ENCODE measurements around the gene PTGIR. TPM values are rescaled to one million over a fixed set of nuclear protein-coding genes. Genes with fewer than 3 reads are reported as not detected.

The PTGIR gene
- total RNA-seq, 1 donor from 2014 or later = 10.8 TPM

DNA sequence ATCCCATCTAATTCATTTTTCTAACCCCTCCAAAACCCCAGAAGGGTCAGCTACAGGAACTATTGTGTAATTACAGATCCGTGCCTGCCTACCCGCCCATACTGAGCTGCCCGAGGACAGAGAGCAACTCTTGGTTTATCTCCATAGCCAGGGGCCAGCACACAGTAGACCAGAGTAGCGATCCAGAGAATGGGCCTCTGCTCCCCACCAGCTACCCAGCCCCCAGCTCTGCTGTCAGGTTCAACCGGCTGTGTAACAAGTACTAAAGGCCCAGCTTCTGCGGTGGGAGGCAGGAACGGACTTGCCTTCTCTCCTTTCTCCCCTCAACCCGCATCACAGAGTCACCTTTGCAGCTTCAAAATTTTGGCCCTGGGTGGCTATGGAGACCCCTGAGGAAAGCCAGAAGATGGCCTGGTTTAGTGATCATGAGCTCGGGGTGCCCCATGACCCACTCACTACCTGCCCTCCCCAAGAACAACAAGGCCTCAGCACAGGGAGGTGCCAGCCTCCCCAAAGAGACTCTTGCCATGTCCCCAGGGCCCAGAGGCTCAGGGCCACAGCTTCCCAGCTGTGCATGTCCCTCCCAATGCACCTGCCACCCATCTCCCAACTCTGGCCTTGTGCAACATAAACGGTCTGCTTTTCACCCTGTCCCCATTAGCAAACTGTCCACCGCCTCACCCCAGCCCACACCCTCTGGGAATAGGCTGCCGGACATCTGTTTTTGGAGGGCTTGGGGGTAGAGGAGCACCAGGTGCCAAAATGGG lies 18.0 kb downstream of the PTGIR start:
- intact Hi-C loops (cut with DNase I) = no loop called here
- DNase-seq (ENCODE audit: extremely low spot score in 2 of 2) = no peak
- Histone ChIP-seq H3K4me3 (no peak overlapping the region), H3K27ac (no peak overlapping the region), H3K9me3 (no peaks in the 10 kb centered on the region), H3K4me1 (peaks cover 50% of the 10 kb centered on the region), H3K27me3 (no peaks in the 10 kb centered on the region), H3K36me3 (peaks cover 0 to 43% of the 10 kb centered on the region in 2 donors)
- no peak for TF ChIP-seq POLR2AphosphoS5 (IDR thresholded peaks at IDR 0.05; ENCODE audit: insufficient read depth in 1 of 2, low read depth in 1 of 2)
- TF ChIP-seq POLR2A (IDR thresholded peaks at IDR 0.05) = no peak
- TF ChIP-seq, protein P1, sequence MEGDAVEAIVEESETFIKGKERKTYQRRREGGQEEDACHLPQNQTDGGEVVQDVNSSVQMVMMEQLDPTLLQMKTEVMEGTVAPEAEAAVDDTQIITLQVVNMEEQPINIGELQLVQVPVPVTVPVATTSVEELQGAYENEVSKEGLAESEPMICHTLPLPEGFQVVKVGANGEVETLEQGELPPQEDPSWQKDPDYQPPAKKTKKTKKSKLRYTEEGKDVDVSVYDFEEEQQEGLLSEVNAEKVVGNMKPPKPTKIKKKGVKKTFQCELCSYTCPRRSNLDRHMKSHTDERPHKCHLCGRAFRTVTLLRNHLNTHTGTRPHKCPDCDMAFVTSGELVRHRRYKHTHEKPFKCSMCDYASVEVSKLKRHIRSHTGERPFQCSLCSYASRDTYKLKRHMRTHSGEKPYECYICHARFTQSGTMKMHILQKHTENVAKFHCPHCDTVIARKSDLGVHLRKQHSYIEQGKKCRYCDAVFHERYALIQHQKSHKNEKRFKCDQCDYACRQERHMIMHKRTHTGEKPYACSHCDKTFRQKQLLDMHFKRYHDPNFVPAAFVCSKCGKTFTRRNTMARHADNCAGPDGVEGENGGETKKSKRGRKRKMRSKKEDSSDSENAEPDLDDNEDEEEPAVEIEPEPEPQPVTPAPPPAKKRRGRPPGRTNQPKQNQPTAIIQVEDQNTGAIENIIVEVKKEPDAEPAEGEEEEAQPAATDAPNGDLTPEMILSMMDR (IDR thresholded peaks at IDR 0.05) = no peak

DNA sequence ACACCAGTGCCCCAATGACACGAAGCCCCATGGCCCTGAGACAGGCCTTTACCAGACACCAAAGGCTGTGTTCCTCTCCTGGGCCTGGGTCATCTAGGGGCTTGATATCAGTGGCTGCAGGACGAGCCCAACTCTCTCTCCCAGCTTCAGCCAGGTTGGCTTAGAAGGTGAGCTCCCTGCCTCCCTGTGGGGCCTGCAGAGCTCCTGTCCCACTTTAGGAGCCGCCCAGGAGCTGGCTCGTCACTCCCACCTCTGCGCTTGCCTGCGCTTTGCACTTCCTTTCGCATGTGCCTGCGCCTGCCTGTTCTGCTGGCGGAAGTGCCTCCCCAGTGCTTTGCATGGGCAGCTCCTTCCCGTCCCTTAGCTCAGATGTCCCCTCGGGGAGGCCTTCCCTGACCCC lies 18.9 kb downstream of the PTGIR start:
- Histone ChIP-seq H3K27ac (no peak overlapping the region), H3K36me3 (peaks cover 0 to 43% of the 10 kb centered on the region in 2 donors), H3K27me3 (no peaks in the 10 kb centered on the region), H3K4me3 (no peak overlapping the region), H3K9me3 (no peaks in the 10 kb centered on the region), H3K4me1 (peaks cover 47% of the 10 kb centered on the region)
- peak in 1 of 2 donors; percentile 84 for DNase-seq (ENCODE audit: extremely low spot score in 2 of 2)
- TF ChIP-seq POLR2AphosphoS5 (IDR thresholded peaks at IDR 0.05; ENCODE audit: insufficient read depth in 1 of 2, low read depth in 1 of 2) (no peak), POLR2A (IDR thresholded peaks at IDR 0.05) (no peak)
- TF ChIP-seq, protein P1 (IDR thresholded peaks at IDR 0.05) = no peak
- intact Hi-C loops (cut with DNase I) = no loop called here

DNA sequence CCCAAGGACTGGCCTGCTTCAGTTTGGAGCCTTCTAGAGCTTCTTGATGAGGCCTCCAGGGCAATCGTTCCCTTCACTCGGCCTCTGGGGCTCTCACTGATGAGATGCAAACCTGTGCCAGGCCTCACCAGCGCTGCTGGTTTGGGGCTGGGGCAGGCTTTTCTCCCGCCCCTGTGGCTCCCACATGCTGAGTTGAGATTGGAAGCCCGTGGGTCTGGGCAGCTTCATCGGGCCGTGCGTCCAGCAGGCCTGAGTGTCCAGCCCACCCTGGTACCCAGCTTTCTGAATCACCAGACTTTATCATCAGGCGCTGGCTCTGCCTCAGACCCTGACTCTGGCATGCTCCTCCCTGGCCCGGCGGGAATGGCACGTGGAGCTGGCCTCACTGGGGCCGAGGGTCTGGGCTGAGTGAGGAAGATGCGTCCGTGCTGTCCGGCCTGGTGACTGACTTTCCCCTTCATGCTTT lies 19.5 kb downstream of the PTGIR start:
- Histone ChIP-seq H3K4me3 (peak overlapping the region in 1 of 2 donors; percentile 6), H3K4me1 (peaks cover 46% of the 10 kb centered on the region), H3K27ac (peak overlapping the region; percentile 53), H3K27me3 (no peaks in the 10 kb centered on the region), H3K36me3 (peaks cover 0 to 39% of the 10 kb centered on the region in 2 donors), H3K9me3 (no peaks in the 10 kb centered on the region)
- DNase-seq (ENCODE audit: extremely low spot score in 2 of 2) = peak in 1 of 2 donors; percentile 85
- no peak for TF ChIP-seq POLR2A (IDR thresholded peaks at IDR 0.05)
- TF ChIP-seq, protein P1 (IDR thresholded peaks at IDR 0.05) = no peak
- no peak for TF ChIP-seq POLR2AphosphoS5 (IDR thresholded peaks at IDR 0.05; ENCODE audit: insufficient read depth in 1 of 2, low read depth in 1 of 2)
- intact Hi-C loops (cut with DNase I) = no loop called here

DNA sequence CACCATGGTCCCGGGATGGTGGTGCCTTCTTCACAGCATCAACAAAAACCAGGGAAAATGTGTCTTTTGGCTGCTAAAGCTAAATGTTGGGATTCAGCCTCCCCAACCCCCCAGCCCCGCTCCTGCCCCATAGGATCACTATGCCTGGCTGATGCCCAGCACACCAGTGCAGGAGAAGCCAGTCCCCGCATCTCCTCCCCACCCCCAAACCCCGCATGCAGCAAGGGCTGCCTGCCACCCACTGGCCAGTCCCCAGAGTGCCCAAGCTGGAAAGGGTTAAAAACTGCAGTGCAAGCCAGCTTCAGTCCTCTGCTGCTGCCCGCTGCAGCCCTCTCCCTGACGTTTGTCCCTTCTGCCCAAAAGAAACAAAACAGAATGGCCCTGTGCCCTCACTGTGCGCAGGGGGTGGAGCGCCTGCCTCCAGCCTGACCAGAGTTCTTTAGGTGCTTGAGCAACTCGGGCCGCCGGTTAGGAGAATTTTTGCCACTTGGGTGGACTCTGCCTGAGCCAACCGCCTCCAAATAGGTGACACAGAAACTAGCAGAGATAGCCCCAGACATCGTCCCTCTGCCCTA lies 20.0 kb downstream of the PTGIR start:
- no peaks in the 10 kb centered on the region for H3K27me3 ChIP-seq
- intact Hi-C loops (cut with DNase I) = no loop called here
- H3K27ac ChIP-seq = peak overlapping the region; percentile 53
- H3K9me3 ChIP-seq = no peaks in the 10 kb centered on the region
- H3K4me1 ChIP-seq = peaks cover 51% of the 10 kb centered on the region
- peaks cover 0 to 34% of the 10 kb centered on the region in 2 donors for H3K36me3 ChIP-seq
- peak overlapping the region in 1 of 2 donors; percentile 6 for H3K4me3 ChIP-seq
- DNase-seq (ENCODE audit: extremely low spot score in 2 of 2) = peak in 1 of 2 donors; percentile 54
- TF ChIP-seq, protein P1 (IDR thresholded peaks at IDR 0.05) = no peak
- TF ChIP-seq POLR2A (IDR thresholded peaks at IDR 0.05) (no peak), POLR2AphosphoS5 (IDR thresholded peaks at IDR 0.05; ENCODE audit: insufficient read depth in 1 of 2, low read depth in 1 of 2) (no peak)

All from vagina (tissue), 2 donors.